B cell (primary cell): Measurements from ENCODE around the gene POU2AF1. TPM values are rescaled to one million over a fixed set of nuclear protein-coding genes. Genes with fewer than 3 reads are reported as not detected.

Experiments
- ATAC-seq: fragments of 200-7000 bp; cut with Tn5 transposase; one replicate; pipeline ENCODE4 v1.10.0; 2021; ENCODE audit warnings: low read depth, mild to moderate bottlenecking, moderate number of reproducible peaks, moderate library complexity
- CTCF ChIA-PET: fragments of 350-600 bp; sonication (Branson Sonifier 250); formaldehyde crosslinking; loops from one replicate; lab custom pipeline; 2021; ENCODE audit warnings: antibody characterized with exemption, inconsistent platforms; lab: Charles Lee
- POLR2A ChIA-PET: fragments of 350-600 bp; sonication (Branson Sonifier 250); formaldehyde crosslinking; loops from one replicate; lab custom pipeline; 2021; ENCODE audit warnings: antibody characterized with exemption; lab: Charles Lee
- DNase-seq: peaks from one replicate; pipeline ENCODE4 v3.0.0; 2013
- H2AFZ ChIP-seq: 2 replicates; pipeline ENCODE4 v1.6.1; 2012; ENCODE audit warnings: mild to moderate bottlenecking, low read depth, low read length; ENCODE audit not compliant: insufficient read depth, poor library complexity, severe bottlenecking
- H3K27ac ChIP-seq, 2 donors: 1 replicate in 1 of 2; 2 replicates in 1 of 2; pipeline ENCODE4 v1.5.1; 2012 to 2013; ENCODE audit warnings: low read length in 2 of 2, mild to moderate bottlenecking in 2 of 2, moderate library complexity in 1 of 2
- H3K27me3 ChIP-seq, 4 experiments: fragments of 200-600 bp in 1 of 4; sonication (generic) in 1 of 4; replicated peaks in 1 of 4; 1 replicate in 2 of 4; 2 replicates in 2 of 4; pipeline versions ENCODE4 v1.6.1 to v1.7.0; 2013 to 2016; ENCODE audit warnings: low read length in 3 of 4, mild to moderate bottlenecking in 2 of 4, mixed read lengths in 1 of 4, moderate library complexity in 1 of 4; ENCODE audit not compliant: insufficient read depth in 4 of 4, control insufficient read depth in 3 of 4; ENCODE audit errors: control extremely low read depth in 1 of 4
- H3K36me3 ChIP-seq, 2 experiments: replicated peaks in 1 of 2; 1 replicate in 1 of 2; 2 replicates in 1 of 2; pipeline versions ENCODE4 v1.6.1 to v1.7.1; 2013; ENCODE audit warnings: low read length in 1 of 2; ENCODE audit not compliant: insufficient read depth in 2 of 2, control insufficient read depth in 1 of 2; ENCODE audit errors: control extremely low read depth in 1 of 2, extremely low read depth in 1 of 2
- H3K4me1 ChIP-seq, 2 donors: fragments of 200-600 bp in 1 of 2; sonication (generic) in 1 of 2; 1 replicate in 1 of 2; 2 replicates in 1 of 2; pipeline versions ENCODE4 v1.5.1 to v1.6.1; 2013 to 2017; ENCODE audit warnings: low read length in 2 of 2; ENCODE audit not compliant: control insufficient read depth in 2 of 2, insufficient read depth in 2 of 2
- H3K4me2 ChIP-seq: replicated peaks from 2 replicates; pipeline ENCODE3; 2012; ENCODE audit warnings: mild to moderate bottlenecking, low read depth, low read length; ENCODE audit not compliant: poor library complexity, severe bottlenecking
- H3K4me3 ChIP-seq, 5 experiments: fragments of 200-600 bp in 1 of 5; sonication (generic) in 1 of 5; 1 replicate in 3 of 5; 2 replicates in 2 of 5; pipeline versions ENCODE4 v1.5.1 to v1.7.0; 2011 to 2016; ENCODE audit warnings: low read length in 4 of 5, mild to moderate bottlenecking in 4 of 5, low read depth in 2 of 5, control low read depth in 1 of 5, moderate library complexity in 1 of 5; ENCODE audit not compliant: insufficient read depth in 1 of 5; ENCODE audit errors: control extremely low read depth in 1 of 5, extremely low read depth in 1 of 5
- H3K79me2 ChIP-seq: fragments of 200-600 bp; sonication (generic); one replicate; pipeline ENCODE4 v1.6.0; 2016; ENCODE audit warnings: low read length; ENCODE audit not compliant: control insufficient read depth, insufficient read depth
- H3K9ac ChIP-seq: fragments of 200-600 bp; sonication (generic); 2 replicates; pipeline ENCODE4 v1.6.1; 2017; ENCODE audit warnings: mild to moderate bottlenecking, low read length, moderate library complexity
- H3K9me3 ChIP-seq, 3 donors: one replicate each; pipeline versions ENCODE4 v1.6.1 to v1.7.1; 2013; ENCODE audit warnings: low read length in 2 of 3; ENCODE audit not compliant: control insufficient read depth in 2 of 3, insufficient read depth in 1 of 3; ENCODE audit errors: control extremely low read depth in 1 of 3
- H4K20me1 ChIP-seq: 2 replicates; pipeline ENCODE4 v1.6.0; 2012; ENCODE audit warnings: mild to moderate bottlenecking, low read length; ENCODE audit not compliant: insufficient read depth, control insufficient read depth, poor library complexity, severe bottlenecking
- H3K27ac Mint-ChIP-seq: one replicate; pipeline ENCODE4 v1.8.0; 2021; ENCODE audit warnings: mixed read lengths
- H3K27me3 Mint-ChIP-seq: one replicate; pipeline ENCODE4 v1.8.0; 2021; ENCODE audit warnings: mixed read lengths
- H3K4me1 Mint-ChIP-seq: one replicate; pipeline ENCODE4 v1.8.0; 2021; ENCODE audit warnings: mixed read lengths
- H3K4me3 Mint-ChIP-seq: one replicate; pipeline ENCODE4 v1.8.0; 2021; ENCODE audit warnings: mixed read lengths
- H3K9me3 Mint-ChIP-seq: one replicate; pipeline ENCODE4 v1.8.0; 2022; ENCODE audit warnings: mixed read lengths; ENCODE audit not compliant: insufficient read depth
- EZH2 ChIP-seq: IDR thresholded peaks from 2 replicates; pipeline ENCODE4 v1.6.1; 2012; ENCODE audit warnings: borderline replicate concordance, low read depth, mild to moderate bottlenecking, moderate library complexity, low read length; ENCODE audit not compliant: insufficient read depth, poor library complexity, severe bottlenecking
- WGBS: methylation state at CpG from one replicate; pipeline ENCODE4 v1.1.5; 2013; ENCODE audit warnings: missing lambda C conversion rate; ENCODE audit not compliant: insufficient coverage; 5-methylcytosine and 5-hydroxymethylcytosine counted together
- intact Hi-C: fragments of 100-400 bp; cut with micrococcal nuclease; formaldehyde crosslinking; loops from one replicate; pipeline ENCODE4 v1.10.0; 2022
- polyA plus RNA-seq: library from polyadenylated mRNA; depleted of rRNA; stranded (reverse); fragments of >200 nt; gene quantifications from 2 replicates; pipeline ENCODE4 v1.2.3, GENCODE V29; 2012
- total RNA-seq, 2 donors: library from RNA; stranded (reverse); fragments of 120-200 nt in 1 of 2; gene quantifications; 1 replicate in 1 of 2; 2 replicates in 1 of 2; pipeline versions ENCODE4 v1.2.3 to v1.2.4, GENCODE V29; 2013 to 2022
- TF ChIP-seq, protein P1 (sequence below): fragments of 200-600 bp; IDR thresholded peaks from one replicate; pipeline ENCODE4 v1.8.0; 2022; ENCODE audit warnings: antibody characterized with exemption, mild to moderate bottlenecking

Gene POU2AF1
- total and polyA plus RNA-seq, 2 donors (not counting 1 experiment from before 2014, with no cell fraction given) = 308 to 407 TPM

DNA sequence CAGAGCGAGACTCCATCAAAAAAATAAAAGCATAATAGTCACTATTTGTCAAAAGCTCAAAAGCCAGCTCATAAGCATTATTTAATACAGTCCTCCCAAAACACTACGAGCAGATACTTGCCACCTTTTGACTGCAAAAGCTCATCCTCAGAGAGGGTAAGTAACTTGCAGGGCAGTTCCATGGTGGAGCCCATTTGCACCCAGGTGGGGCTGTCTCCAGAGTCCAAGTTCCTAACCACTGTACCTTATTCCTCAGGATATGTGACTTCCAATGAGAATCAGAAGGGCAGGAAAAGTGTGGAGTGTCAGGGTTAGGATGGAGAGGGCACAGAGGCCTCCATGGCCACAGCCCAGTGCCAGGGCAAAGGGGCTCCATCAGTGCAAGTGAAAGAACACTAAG lies 28.6 kb upstream of the POU2AF1 start:
- peak overlapping the region; percentile 5 for H3K4me2 ChIP-seq
- no peak for TF ChIP-seq EZH2
- TF ChIP-seq, protein P1, sequence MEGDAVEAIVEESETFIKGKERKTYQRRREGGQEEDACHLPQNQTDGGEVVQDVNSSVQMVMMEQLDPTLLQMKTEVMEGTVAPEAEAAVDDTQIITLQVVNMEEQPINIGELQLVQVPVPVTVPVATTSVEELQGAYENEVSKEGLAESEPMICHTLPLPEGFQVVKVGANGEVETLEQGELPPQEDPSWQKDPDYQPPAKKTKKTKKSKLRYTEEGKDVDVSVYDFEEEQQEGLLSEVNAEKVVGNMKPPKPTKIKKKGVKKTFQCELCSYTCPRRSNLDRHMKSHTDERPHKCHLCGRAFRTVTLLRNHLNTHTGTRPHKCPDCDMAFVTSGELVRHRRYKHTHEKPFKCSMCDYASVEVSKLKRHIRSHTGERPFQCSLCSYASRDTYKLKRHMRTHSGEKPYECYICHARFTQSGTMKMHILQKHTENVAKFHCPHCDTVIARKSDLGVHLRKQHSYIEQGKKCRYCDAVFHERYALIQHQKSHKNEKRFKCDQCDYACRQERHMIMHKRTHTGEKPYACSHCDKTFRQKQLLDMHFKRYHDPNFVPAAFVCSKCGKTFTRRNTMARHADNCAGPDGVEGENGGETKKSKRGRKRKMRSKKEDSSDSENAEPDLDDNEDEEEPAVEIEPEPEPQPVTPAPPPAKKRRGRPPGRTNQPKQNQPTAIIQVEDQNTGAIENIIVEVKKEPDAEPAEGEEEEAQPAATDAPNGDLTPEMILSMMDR = no peak
- peaks cover 41 to 51% of the 10 kb centered on the region in 2 donors for H3K4me1 ChIP-seq
- H2AFZ ChIP-seq = no peak overlapping the region
- no peak for ATAC-seq
- peaks cover 0 to 14% (median 3%) of the 10 kb centered on the region in 3 donors for H3K9me3 ChIP-seq
- Mint-ChIP-seq H3K27ac (peak overlapping the region; percentile 68), H3K4me3 (no peak overlapping the region), H3K27me3 (no peaks in the 10 kb centered on the region), H3K4me1 (peaks cover 62% of the 10 kb centered on the region), H3K9me3 (peaks cover 2% of the 10 kb centered on the region)
- POLR2A ChIA-PET = interaction anchor here (1.2 to 3.5 kb wide), 2 partner anchors 8 to 10 kb away, joined by 3 to 16 read pairs; no protein-coding TSS in a partner anchor
- CTCF ChIA-PET = interaction anchor here (2.0 to 27.6 kb wide), 6 partner anchors 9 to 43 kb away, joined by 6 to 922 read pairs (median 12); partner anchors contain the start of gene POU2AF1
- H3K9ac ChIP-seq = no peak overlapping the region
- no peak overlapping the region for H3K4me3 ChIP-seq
- H3K27me3 ChIP-seq = no peaks in the 10 kb centered on the region
- H3K79me2 ChIP-seq = peaks cover 22% of the 10 kb centered on the region
- 100% methylated on average over 1 of the region's 2 CpGs for WGBS
- no peak for DNase-seq
- H3K36me3 ChIP-seq = no peaks in the 10 kb centered on the region
- H3K27ac ChIP-seq = no peak overlapping the region
- intact Hi-C loops = no loop called here
- no peaks in the 10 kb centered on the region for H4K20me1 ChIP-seq

DNA sequence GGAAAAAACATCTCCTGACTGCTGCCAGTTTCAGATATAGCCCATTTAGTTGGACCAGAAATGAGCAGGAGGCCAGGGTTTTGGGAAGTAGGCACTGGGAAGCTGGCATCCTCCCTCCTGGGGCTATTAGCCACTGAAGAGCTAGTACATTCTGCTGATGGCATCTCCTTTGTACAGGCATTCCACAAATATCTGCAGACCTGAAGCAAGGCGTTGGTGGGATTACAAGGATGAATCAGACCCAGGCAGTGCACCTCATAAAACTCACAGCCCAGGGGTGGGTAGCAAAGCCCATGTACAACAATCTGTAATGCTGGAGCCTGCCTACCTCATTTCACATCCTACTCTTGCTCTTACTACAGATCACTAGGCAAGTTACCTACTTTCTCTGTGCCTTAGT lies 27.5 kb upstream of the POU2AF1 start:
- WGBS = 86% methylated on average over 1 of the region's 1 CpG
- ATAC-seq (no peak), DNase-seq (no peak)
- Histone ChIP-seq H3K4me3 (no peak overlapping the region), H3K9ac (no peak overlapping the region), H3K36me3 (no peaks in the 10 kb centered on the region), H3K27me3 (no peaks in the 10 kb centered on the region), H3K4me1 (peaks cover 41 to 48% of the 10 kb centered on the region in 2 donors), H3K4me2 (no peak overlapping the region), H3K79me2 (peaks cover 22% of the 10 kb centered on the region), H3K9me3 (peaks cover 0 to 14% (median 3%) of the 10 kb centered on the region in 3 donors), H3K27ac (no peak overlapping the region), H4K20me1 (no peaks in the 10 kb centered on the region), H2AFZ (no peak overlapping the region)
- POLR2A ChIA-PET = interaction anchor here (3.5 kb wide), 1 partner anchor 11 kb away, joined by 16 read pairs; no protein-coding TSS in a partner anchor
- CTCF ChIA-PET = interaction anchor here (0.7 to 27.6 kb wide), 5 partner anchors 11 to 42 kb away, joined by 3 to 922 read pairs (median 5); partner anchors contain the start of gene POU2AF1
- no peak overlapping the region for H3K27ac Mint-ChIP-seq
- H3K4me3 Mint-ChIP-seq = no peak overlapping the region
- H3K9me3 Mint-ChIP-seq = peaks cover 2% of the 10 kb centered on the region
- intact Hi-C loops = no loop called here
- TF ChIP-seq EZH2 = no peak
- TF ChIP-seq, protein P1 = no peak
- peaks cover 61% of the 10 kb centered on the region for H3K4me1 Mint-ChIP-seq
- no peaks in the 10 kb centered on the region for H3K27me3 Mint-ChIP-seq
